K562 (cell line): ENCODE measurements around the gene GAPVD1. TPM values are rescaled to one million over a fixed set of nuclear protein-coding genes. Genes with fewer than 3 reads are reported as not detected.
"Not testable (repeated sequence)": the region's sequence is repeated elsewhere in the genome, so short reads cannot be mapped to it uniquely, and the experiment has no call there.

Experiments
- ATAC-seq: fragments of 200-7000 bp; cut with Tn5 transposase; 3 replicates; pipeline ENCODE4 v1.9.1; 2020; ENCODE audit warnings: moderate library complexity
- BruUV-seq: library from RNA; stranded (reverse); fragments of 400-500 nt; replicated peaks from 2 replicates; lab custom pipeline; 2021; lab: Mats Ljungman, UMichigan
- CTCF ChIA-PET: fragments of 300-600 bp; formaldehyde crosslinking; extraction: SDS; loops from one replicate; lab custom pipeline; 2021; ENCODE audit warnings: low intra/inter-chr PET ratio; lab: Yijun Ruan, JAX
- POLR2A ChIA-PET: fragments of 300-600, 350-650 bp; sonication (Branson Sonifier 250); formaldehyde crosslinking; extraction: SDS; loops from one replicate; lab custom pipeline; 2021; ENCODE audit warnings: antibody characterized with exemption, inconsistent platforms; lab: Yijun Ruan, JAX
- DNase-seq, 4 experiments: peaks; one replicate each; pipeline versions ENCODE4 v3.0.0 to v3.0.0-alpha.2; 2011 to 2018; ENCODE audit warnings: low spot score in 3 of 4, mixed read lengths in 3 of 4; ENCODE audit errors: extremely low read depth in 1 of 4
- FAIRE-seq: peaks from 2 replicates; lab custom pipeline; 2011; peaks lifted over from hg19 to GRCh38; lab: Jason Lieb, UNC
- H2AFZ ChIP-seq: 2 replicates; pipeline ENCODE4 v1.6.0; 2011; ENCODE audit warnings: low read depth, low read length, control low read depth, inconsistent platforms
- H3K27ac ChIP-seq: fragments of 200-600 bp; 3 replicates; pipeline ENCODE4 v1.8.0; 2011; ENCODE audit warnings: low read depth, mild to moderate bottlenecking, control low read depth, inconsistent platforms, low read length, moderate library complexity, mixed read lengths; ENCODE audit errors: extremely low read depth
- H3K27me3 ChIP-seq, 2 experiments: fragments of 300-600 bp in 1 of 2; 2 replicates in 1 of 2; 3 replicates in 1 of 2; pipeline versions ENCODE4 v1.6.0 to v1.8.0; 2011; ENCODE audit warnings: inconsistent platforms in 2 of 2, low read length in 2 of 2, mild to moderate bottlenecking in 1 of 2, mixed read lengths in 1 of 2, moderate library complexity in 1 of 2; ENCODE audit not compliant: control insufficient read depth in 2 of 2, insufficient read depth in 2 of 2
- H3K36me3 ChIP-seq: fragments of 300-600 bp; 3 replicates; pipeline ENCODE4 v1.8.0; 2011; ENCODE audit warnings: mild to moderate bottlenecking, low read length, inconsistent platforms; ENCODE audit not compliant: control insufficient read depth, insufficient read depth
- H3K4me1 ChIP-seq, 2 experiments: fragments of 200-600 bp in 1 of 2; replicated peaks in 1 of 2; 2 replicates in 1 of 2; 3 replicates in 1 of 2; pipeline versions ENCODE4 v1.5.1 to v1.8.0; 2011; ENCODE audit warnings: inconsistent platforms in 2 of 2, low read length in 2 of 2, mild to moderate bottlenecking in 1 of 2, mixed read lengths in 1 of 2, moderate library complexity in 1 of 2; ENCODE audit not compliant: control insufficient read depth in 2 of 2, insufficient read depth in 2 of 2
- H3K4me2 ChIP-seq: 2 replicates; pipeline ENCODE4 v1.6.1; 2011; ENCODE audit warnings: low read length, control low read depth, inconsistent platforms, mixed read lengths; ENCODE audit not compliant: insufficient read depth
- H3K4me3 ChIP-seq: fragments of 200-600 bp; sonication (generic), shearing (Covaris generic); 2 replicates; pipeline ENCODE4 v1.5.1; 2016; ENCODE audit warnings: control low read depth, inconsistent platforms
- H3K79me2 ChIP-seq: fragments of 200-600 bp; 3 replicates; pipeline ENCODE4 v1.8.0; 2011; ENCODE audit warnings: low read length, inconsistent platforms; ENCODE audit not compliant: control insufficient read depth, insufficient read depth
- H3K9ac ChIP-seq, 2 experiments: 2 replicates each; pipeline versions ENCODE4 v1.6.0 to v1.6.1; 2011; ENCODE audit warnings: low read depth in 2 of 2, low read length in 2 of 2, control low read depth in 1 of 2, inconsistent platforms in 1 of 2, mild to moderate bottlenecking in 1 of 2, mixed read lengths in 1 of 2; ENCODE audit not compliant: insufficient read depth in 1 of 2
- H3K9me1 ChIP-seq: one replicate; pipeline ENCODE4 v1.6.0; 2011; ENCODE audit warnings: inconsistent platforms, mild to moderate bottlenecking, low read length, moderate library complexity; ENCODE audit not compliant: control insufficient read depth, insufficient read depth
- H3K9me3 ChIP-seq: replicated peaks from 2 replicates; pipeline ENCODE4 v1.5.1; 2011; ENCODE audit warnings: low read depth, low read length, inconsistent platforms; ENCODE audit not compliant: control insufficient read depth, insufficient read depth
- H4K20me1 ChIP-seq: replicated peaks from 2 replicates; pipeline ENCODE4 v1.6.1; 2011; ENCODE audit warnings: low read length, inconsistent platforms, mixed read lengths; ENCODE audit not compliant: control insufficient read depth, insufficient read depth
- WGBS: fragments of 100-300 bp; shearing (Covaris generic); methylation state at CpG from one replicate; pipeline ENCODE4 v1.1.6; 2016; ENCODE audit warnings: low coverage, mixed read lengths; ENCODE audit not compliant: insufficient coverage; ENCODE audit errors: missing lambda C conversion rate; 5-methylcytosine and 5-hydroxymethylcytosine counted together
- in situ Hi-C: fragments of 300-500 bp; cut with MboI; formaldehyde crosslinking; loops from 4 replicates; pipeline ENCODE4 v1.15.0; 2018; ENCODE audit warnings: inconsistent platforms, mixed read lengths
- intact Hi-C: fragments of 100-400 bp; cut with micrococcal nuclease; formaldehyde crosslinking; loops from 2 replicates; pipeline ENCODE4 v1.14.2; 2022
- polyA plus RNA-seq, 8 experiments: library from polyadenylated mRNA; depleted of rRNA in 4 of 8; stranded (reverse) in 5 of 8; unstranded in 3 of 8; fragments of >200 nt; fragmentation: Nextera tagmentation in 2 of 8; fragmentation: Illumina TruSeq in 1 of 8; extraction: Ambion mirVana in 2 of 8; extraction: Trizol in 1 of 8; gene quantifications; 2 replicates each; pipeline versions ENCODE4 v1.2.1 to v1.2.3, GENCODE V29; 2011 to 2014; ENCODE audit warnings: inconsistent platforms in 1 of 8, missing spikeins in 1 of 8
- total RNA-seq, 7 experiments: library from RNA; depleted of rRNA in 6 of 7; stranded (reverse); fragments of >200 nt in 6 of 7; fragmentation: Illumina TruSeq in 2 of 7; extraction: Trizol in 2 of 7; gene quantifications; 2 replicates each; pipeline versions ENCODE4 v1.2.1 to v1.2.3, GENCODE V29; 2011 to 2021; ENCODE audit warnings: low replicate concordance in 1 of 7
- TF ChIP-seq, protein P1 (sequence below): fragments of 450-650 bp; formaldehyde crosslinking; IDR thresholded peaks from 2 replicates; pipeline ENCODE4 v1.4.0; 2022; ENCODE audit warnings: missing genetic modification characterization
- TF ChIP-seq, protein P2 (sequence below): fragments of 450-650 bp; formaldehyde crosslinking; conservative IDR thresholded peaks from 2 replicates; pipeline ENCODE4 v1.4.0; 2022; ENCODE audit warnings: mild to moderate bottlenecking, missing genetic modification characterization

Gene GAPVD1
- total and polyA plus RNA-seq, 9 of the 15 experiments (the other 6 are each of a cell fraction or from before 2014, with no cell fraction given) = 9.5 to 66.1 (median 45.5) TPM

DNA sequence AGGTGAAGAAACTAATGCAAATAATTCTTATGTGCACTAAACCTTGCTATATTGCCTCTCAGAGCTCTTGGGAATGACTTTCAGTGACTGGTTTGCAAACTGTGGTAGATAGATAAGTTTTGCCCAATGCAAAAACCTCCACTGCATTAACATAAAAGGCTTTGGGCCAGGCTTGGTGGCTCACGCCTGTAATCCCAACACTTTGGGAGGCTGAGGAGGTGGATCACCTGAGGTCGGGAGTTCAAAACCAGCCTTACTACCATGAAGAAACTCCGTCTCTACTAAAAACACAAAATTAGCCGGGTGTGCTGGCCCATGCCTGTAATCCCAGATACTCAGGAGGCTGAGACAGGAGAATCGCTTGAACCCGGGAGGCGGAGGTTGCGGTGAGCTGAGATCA lies 27.5 kb upstream of the GAPVD1 start:
- TF ChIP-seq, protein P1, sequence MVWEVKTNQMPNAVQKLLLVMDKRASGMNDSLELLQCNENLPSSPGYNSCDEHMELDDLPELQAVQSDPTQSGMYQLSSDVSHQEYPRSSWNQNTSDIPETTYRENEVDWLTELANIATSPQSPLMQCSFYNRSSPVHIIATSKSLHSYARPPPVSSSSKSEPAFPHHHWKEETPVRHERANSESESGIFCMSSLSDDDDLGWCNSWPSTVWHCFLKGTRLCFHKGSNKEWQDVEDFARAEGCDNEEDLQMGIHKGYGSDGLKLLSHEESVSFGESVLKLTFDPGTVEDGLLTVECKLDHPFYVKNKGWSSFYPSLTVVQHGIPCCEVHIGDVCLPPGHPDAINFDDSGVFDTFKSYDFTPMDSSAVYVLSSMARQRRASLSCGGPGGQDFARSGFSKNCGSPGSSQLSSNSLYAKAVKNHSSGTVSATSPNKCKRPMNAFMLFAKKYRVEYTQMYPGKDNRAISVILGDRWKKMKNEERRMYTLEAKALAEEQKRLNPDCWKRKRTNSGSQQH (CRISPR knock-in tag) = 0 out of 2 replicates have a peak, but pooled peaks have one; percentile 64
- TF ChIP-seq, protein P2, sequence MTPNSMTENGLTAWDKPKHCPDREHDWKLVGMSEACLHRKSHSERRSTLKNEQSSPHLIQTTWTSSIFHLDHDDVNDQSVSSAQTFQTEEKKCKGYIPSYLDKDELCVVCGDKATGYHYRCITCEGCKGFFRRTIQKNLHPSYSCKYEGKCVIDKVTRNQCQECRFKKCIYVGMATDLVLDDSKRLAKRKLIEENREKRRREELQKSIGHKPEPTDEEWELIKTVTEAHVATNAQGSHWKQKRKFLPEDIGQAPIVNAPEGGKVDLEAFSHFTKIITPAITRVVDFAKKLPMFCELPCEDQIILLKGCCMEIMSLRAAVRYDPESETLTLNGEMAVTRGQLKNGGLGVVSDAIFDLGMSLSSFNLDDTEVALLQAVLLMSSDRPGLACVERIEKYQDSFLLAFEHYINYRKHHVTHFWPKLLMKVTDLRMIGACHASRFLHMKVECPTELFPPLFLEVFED = peak; percentile 60; the same call in 1 of the 2 replicates
- H3K27ac ChIP-seq = peak overlapping the region; percentile 10; the same call in 1 of the 3 replicates
- H3K9me3 ChIP-seq, H2AFZ ChIP-seq, CTCF ChIA-PET, ATAC-seq, intact Hi-C loops, H3K9me1 ChIP-seq, H3K9ac ChIP-seq, BruUV-seq, in situ Hi-C loops, H3K4me2 ChIP-seq, FAIRE-seq, H3K27me3 ChIP-seq, DNase-seq, H3K4me3 ChIP-seq: not testable (repeated sequence)
- WGBS = 69% methylated on average over 8 of the region's 8 CpGs
- H3K4me1 ChIP-seq = peaks cover 4 to 15% of the 10 kb centered on the region in 2 experiments; a peak in 2 of 5 replicates
- H3K36me3 ChIP-seq = peaks cover 72% of the 10 kb centered on the region
- H4K20me1 ChIP-seq = peaks cover 44% of the 10 kb centered on the region
- POLR2A ChIA-PET = interaction anchor here (0.6 to 6.2 kb wide), 12 partner anchors 10 to 315 kb away, joined by 3 to 75 read pairs (median 4); no protein-coding TSS in a partner anchor
- H3K79me2 ChIP-seq = peaks cover 38% of the 10 kb centered on the region
